Natural killer cell (primary cell): Measurements from ENCODE around the gene KRTAP19-3. TPM values are rescaled to one million over a fixed set of nuclear protein-coding genes. Genes with fewer than 3 reads are reported as not detected.

Source experiments
- ATAC-seq, 3 donors: fragments of 150-1000 bp in 2 of 3; fragments of 200-7000 bp in 1 of 3; cut with Tn5 transposase; 1 replicate in 1 of 3; 2 replicates in 2 of 3; pipeline ENCODE4 v1.10.0; 2021; ENCODE audit warnings: mild to moderate bottlenecking in 2 of 3, moderate library complexity in 2 of 3
- DNase-seq, 2 donors: peaks; one replicate each; pipeline versions ENCODE4 v3.0.0 to v3.0.0-alpha.2; 2013 to 2021; ENCODE audit warnings: mixed read lengths in 1 of 2
- H3K27ac ChIP-seq: one replicate; pipeline ENCODE4 v1.5.1; 2013; ENCODE audit warnings: mild to moderate bottlenecking, low read length
- H3K27me3 ChIP-seq: one replicate; pipeline ENCODE4 v1.6.1; 2013; ENCODE audit warnings: low read length; ENCODE audit not compliant: control insufficient read depth, insufficient read depth
- H3K36me3 ChIP-seq: one replicate; pipeline ENCODE4 v1.6.1; 2013; ENCODE audit warnings: low read length; ENCODE audit not compliant: control insufficient read depth, insufficient read depth
- H3K4me1 ChIP-seq: one replicate; pipeline ENCODE4 v1.6.1; 2013; ENCODE audit warnings: low read length; ENCODE audit not compliant: control insufficient read depth, insufficient read depth
- H3K4me3 ChIP-seq: one replicate; pipeline ENCODE4 v1.5.1; 2013; ENCODE audit warnings: low read length
- H3K9me3 ChIP-seq: one replicate; pipeline ENCODE4 v1.6.1; 2013; ENCODE audit warnings: low read length; ENCODE audit not compliant: control insufficient read depth, insufficient read depth
- H3K27ac Mint-ChIP-seq, 2 donors: one replicate each; pipeline ENCODE4 v1.8.0; 2022; ENCODE audit warnings: mild to moderate bottlenecking in 2 of 2, mixed read lengths in 2 of 2, moderate library complexity in 1 of 2
- H3K27me3 Mint-ChIP-seq, 2 donors: one replicate each; pipeline ENCODE4 v1.8.0; 2022; ENCODE audit warnings: low read depth in 2 of 2, mixed read lengths in 2 of 2
- H3K36me3 Mint-ChIP-seq: one replicate; pipeline ENCODE4 v1.8.0; 2022; ENCODE audit warnings: mixed read lengths
- H3K4me1 Mint-ChIP-seq, 2 donors: one replicate each; pipeline ENCODE4 v1.8.0; 2022; ENCODE audit warnings: mixed read lengths in 2 of 2
- H3K4me3 Mint-ChIP-seq: one replicate; pipeline ENCODE4 v1.8.0; 2022; ENCODE audit warnings: mild to moderate bottlenecking, moderate library complexity, mixed read lengths
- H3K9me3 Mint-ChIP-seq, 2 donors: one replicate each; pipeline ENCODE4 v1.8.0; 2022; ENCODE audit warnings: mixed read lengths in 2 of 2
- CTCF ChIP-seq: fragments of 200-600 bp; IDR thresholded peaks from one replicate; pipeline ENCODE4 v1.8.0; 2022; ENCODE audit warnings: antibody characterized with exemption
- WGBS: methylation state at CpG from one replicate; pipeline ENCODE4 v1.1.7; 2013; ENCODE audit warnings: missing lambda C conversion rate; ENCODE audit not compliant: insufficient coverage; 5-methylcytosine and 5-hydroxymethylcytosine counted together
- intact Hi-C: fragments of 100-400 bp; cut with micrococcal nuclease; formaldehyde crosslinking; loops from one replicate; pipeline ENCODE4 v1.14.2; 2022
- total RNA-seq, 4 donors: library from RNA; stranded (reverse); fragments of 120-200 nt in 1 of 4; gene quantifications; one replicate each; pipeline versions ENCODE4 v1.2.3 to v1.2.4, GENCODE V29; 2013 to 2022

The KRTAP19-3 gene
- total RNA-seq, 3 donors from 2014 or later (not counting 1 experiment from before 2014, with no cell fraction given) = not detected

- H3K36me3 Mint-ChIP-seq = peaks cover 2% of the 10 kb centered on the region
- intact Hi-C loops = no loop called here
- WGBS = 100% methylated on average over 4 of the region's 6 CpGs
Measured at GRCh38 chr21:30502041-30502440, 10.2 kb upstream of the KRTAP19-3 start, which contains the start of gene KRTAP19-5. Gene KRTAP19-5 (minus strand): TSS chr21:30502141. CDS start chr21:30502090, 51 bp downstream.

DNA sequence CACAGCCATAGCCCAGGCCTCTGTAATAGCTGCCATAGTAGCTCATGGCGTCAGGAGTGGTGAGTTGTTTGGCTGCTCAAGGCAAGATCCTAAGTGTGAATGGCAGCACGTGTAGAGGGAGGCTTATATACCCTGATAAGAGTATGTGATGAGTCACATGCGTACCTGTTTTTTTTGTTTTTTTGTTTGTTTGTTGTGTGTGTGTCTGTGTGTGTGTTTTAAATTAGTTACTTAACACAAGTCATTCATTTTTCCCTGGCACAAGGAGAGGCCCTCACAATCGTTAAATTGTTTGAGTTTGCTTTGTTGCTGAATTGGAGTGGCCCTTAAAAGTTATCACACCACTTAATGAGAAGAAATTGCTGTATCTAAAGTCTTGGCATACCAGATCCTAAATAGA, 5.3 kb upstream of the KRTAP19-3 start, which contains the start of gene KRTAP19-4:
KRTAP19-4 (minus strand) TSS at position 101 of the 400 bp plus-strand sequence; CDS start at position 46, 55 bp downstream.
- peaks cover 5% of the 10 kb centered on the region for H3K9me3 ChIP-seq
- no peaks in the 10 kb centered on the region for H3K4me1 ChIP-seq
- Mint-ChIP-seq H3K27me3 (no peaks in the 10 kb centered on the region), H3K4me3 (no peak within 1 kb of the TSS), H3K4me1 (no peaks in the 10 kb centered on the region), H3K27ac (no peak within 1 kb of the TSS), H3K9me3 (peaks cover 3% of the 10 kb centered on the region in 2 donors), H3K36me3 (no peaks in the 10 kb centered on the region)
- ATAC-seq = no peak
- intact Hi-C loops = no loop called here
- H3K36me3 ChIP-seq = no peaks in the 10 kb centered on the region
- TF ChIP-seq CTCF = no peak
- H3K27ac ChIP-seq = no peak within 1 kb of the TSS
- no peak within 1 kb of the TSS for H3K4me3 ChIP-seq
- no peaks in the 10 kb centered on the region for H3K27me3 ChIP-seq
- WGBS = 80% methylated on average over 3 of the region's 4 CpGs
- no peak for DNase-seq

More at GRCh38 chr21:30502041-30502440, 10.2 kb upstream of the KRTAP19-3 start, which contains the start of gene KRTAP19-5:
- no peak for TF ChIP-seq CTCF
- Histone ChIP-seq H3K9me3 (peaks cover 5% of the 10 kb centered on the region), H3K4me1 (no peaks in the 10 kb centered on the region), H3K27ac (no peak within 1 kb of the TSS), H3K4me3 (no peak within 1 kb of the TSS), H3K27me3 (no peaks in the 10 kb centered on the region), H3K36me3 (no peaks in the 10 kb centered on the region)
- Mint-ChIP-seq H3K4me1 (no peaks in the 10 kb centered on the region), H3K27me3 (no peaks in the 10 kb centered on the region), H3K9me3 (peaks cover 6 to 11% of the 10 kb centered on the region in 2 donors), H3K27ac (no peak within 1 kb of the TSS), H3K4me3 (no peak within 1 kb of the TSS)
- no peak for ATAC-seq
- DNase-seq = no peak

GRCh38 chr21:30487336-30487735, 4.5 kb downstream of the KRTAP19-3 start, which contains the start of gene KRTAP19-2:
Gene KRTAP19-2 (minus strand): TSS chr21:30487436. CDS start chr21:30487348, 88 bp downstream.
- Mint-ChIP-seq H3K9me3 (peaks cover 7 to 11% of the 10 kb centered on the region in 2 donors), H3K4me1 (no peaks in the 10 kb centered on the region), H3K4me3 (no peak within 1 kb of the TSS), H3K27me3 (no peaks in the 10 kb centered on the region), H3K36me3 (no peaks in the 10 kb centered on the region), H3K27ac (no peak within 1 kb of the TSS)
- 94% methylated on average over 2 of the region's 2 CpGs for WGBS
- peaks cover 10% of the 10 kb centered on the region for H3K9me3 ChIP-seq
- no peaks in the 10 kb centered on the region for H3K36me3 ChIP-seq
- DNase-seq (no peak), ATAC-seq (no peak)
- H3K4me3 ChIP-seq = no peak within 1 kb of the TSS
- H3K27ac ChIP-seq = no peak within 1 kb of the TSS
- no peaks in the 10 kb centered on the region for H3K4me1 ChIP-seq
- intact Hi-C loops = no loop called here
- H3K27me3 ChIP-seq = no peaks in the 10 kb centered on the region
- no peak for TF ChIP-seq CTCF

DNA sequence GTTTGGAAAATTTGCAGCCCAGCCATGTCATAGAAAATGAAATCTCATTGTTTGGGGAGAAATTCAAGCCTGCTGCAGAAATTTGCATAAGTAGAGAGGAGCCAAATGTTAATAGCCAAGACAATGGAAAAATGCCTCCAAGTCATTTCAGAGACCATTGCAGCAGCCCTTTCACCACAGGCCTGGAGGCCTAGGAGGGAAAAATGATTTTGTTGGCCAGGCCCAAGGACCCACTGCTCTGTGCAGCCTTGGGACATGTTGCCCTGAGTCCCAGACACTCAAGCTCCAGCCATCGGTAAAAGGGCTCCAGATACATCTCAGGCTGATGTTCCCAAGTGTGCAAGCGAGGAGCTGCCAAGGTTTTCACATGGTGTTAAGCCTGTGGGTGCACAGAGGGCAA, 5.6 kb downstream of the KRTAP19-3 start:
- no peak for ATAC-seq
- no peak overlapping the region for H3K27ac Mint-ChIP-seq
- H3K9me3 Mint-ChIP-seq = peaks cover 9 to 12% of the 10 kb centered on the region in 2 donors
- no peak overlapping the region for H3K4me3 ChIP-seq
- intact Hi-C loops = no loop called here
- H3K27me3 ChIP-seq = no peaks in the 10 kb centered on the region
- H3K4me1 ChIP-seq = no peaks in the 10 kb centered on the region
- TF ChIP-seq CTCF = no peak
- no peaks in the 10 kb centered on the region for H3K36me3 ChIP-seq
- H3K36me3 Mint-ChIP-seq = no peaks in the 10 kb centered on the region
- H3K4me3 Mint-ChIP-seq = no peak overlapping the region
- H3K27me3 Mint-ChIP-seq = no peaks in the 10 kb centered on the region
- H3K4me1 Mint-ChIP-seq = no peaks in the 10 kb centered on the region
- H3K27ac ChIP-seq = no peak overlapping the region
- peaks cover 10% of the 10 kb centered on the region for H3K9me3 ChIP-seq
- WGBS = 70% methylated on average over 2 of the region's 2 CpGs
- DNase-seq = no peak
